ENCODE data around the gene NUP133.
A peak's percentile ranks its signal among the peaks of the same experiment; 100 is the strongest.
"Not testable (repeated sequence)": the region's sequence is repeated elsewhere in the genome, so short reads cannot be mapped to it uniquely, and the experiment has no call there.

The NUP133 gene

DNA sequence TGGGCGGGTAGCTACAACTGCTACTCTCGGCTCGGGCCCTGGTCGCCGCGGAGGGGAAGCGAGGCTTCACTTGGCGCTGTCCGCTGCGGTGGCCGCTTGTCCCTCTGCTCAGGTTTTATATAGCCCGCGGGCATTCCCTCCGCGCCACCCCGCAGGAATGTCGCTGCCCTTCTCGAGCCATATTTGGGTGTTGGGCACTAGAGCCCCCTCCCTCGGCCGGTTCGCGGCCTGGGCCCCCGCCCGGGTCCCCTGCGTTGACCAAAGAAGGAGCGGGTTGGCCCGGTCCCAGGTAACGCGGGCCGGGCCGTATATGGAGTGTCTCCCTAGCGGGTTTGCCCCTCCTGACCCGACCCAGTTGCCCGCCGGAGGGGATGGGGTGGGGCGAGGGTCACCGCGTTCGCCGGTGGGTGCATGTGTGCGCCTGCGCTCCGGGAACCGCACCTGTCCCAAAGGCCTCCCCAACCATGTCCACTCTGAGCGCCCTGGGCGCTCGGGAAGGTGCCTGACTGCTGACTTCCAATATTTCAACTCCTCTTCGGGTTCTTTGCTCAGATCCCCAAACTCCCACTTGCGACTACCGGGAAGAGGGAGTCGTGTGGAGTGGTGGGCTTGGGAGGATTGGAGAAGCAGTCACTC, 74.0 kb downstream of the NUP133 start, which contains the start of gene ACTA1:
TSS of gene ACTA1 (minus strand) at position 90 of the 636 bp plus-strand sequence. CDS start 979 bp downstream, outside the sequence.
- H3K27me3 Mint-ChIP-seq = peaks cover 46 to 58% of the 10 kb centered on the region in 2 donors
- peak within 1 kb of the TSS in 1 of 2 donors; percentile 81 for H3K4me3 Mint-ChIP-seq
- no peak within 1 kb of the TSS for H3K27ac Mint-ChIP-seq
- no peak for ATAC-seq (replicated peaks)
- peaks cover 11% of the 10 kb centered on the region for H3K36me3 Mint-ChIP-seq (ENCODE audit: insufficient read depth)
- H3K4me1 Mint-ChIP-seq (ENCODE audit: low read depth in 2 of 2) = peaks cover 9 to 15% of the 10 kb centered on the region in 2 donors
- DNase-seq = no peak
- H3K9me3 Mint-ChIP-seq = no peaks in the 10 kb centered on the region

DNA sequence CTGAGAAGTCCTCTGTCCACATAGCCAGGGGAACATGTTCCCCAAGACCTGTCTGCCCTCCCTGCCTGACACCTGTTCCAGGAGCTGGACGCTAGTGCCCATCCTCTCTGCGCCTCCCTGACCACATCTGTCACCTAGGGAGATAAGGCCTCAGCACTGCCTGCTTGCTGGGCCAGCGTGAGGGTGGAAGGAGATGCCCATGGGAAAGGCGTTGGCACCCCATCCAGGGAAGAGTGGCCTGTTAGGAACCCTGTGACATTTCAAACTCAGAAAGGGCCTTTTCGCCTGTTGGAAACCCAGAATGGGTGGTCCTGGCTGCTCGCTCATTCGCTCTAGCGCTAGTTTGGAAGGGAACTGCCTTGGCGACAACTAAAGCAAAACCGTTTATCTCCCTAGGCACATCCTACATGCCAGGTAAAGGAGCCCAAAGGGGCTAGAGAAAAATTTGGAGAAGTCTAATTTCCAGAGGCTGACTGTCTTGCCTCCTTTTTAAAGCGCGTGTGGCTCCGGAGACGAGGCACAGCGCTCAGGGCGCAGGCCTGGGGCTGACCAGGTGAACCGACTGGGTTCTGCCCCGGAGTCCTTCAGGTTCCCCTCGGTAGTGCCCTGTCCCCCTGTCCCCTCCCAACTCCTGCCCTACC, 74.7 kb downstream of the NUP133 start:
- H3K27me3 Mint-ChIP-seq = peaks cover 48 to 62% of the 10 kb centered on the region in 2 donors
- H3K27ac Mint-ChIP-seq = no peak overlapping the region
- ATAC-seq (replicated peaks) (no peak), DNase-seq (no peak)
- H3K4me1 Mint-ChIP-seq (ENCODE audit: low read depth in 2 of 2) = peaks cover 9 to 15% of the 10 kb centered on the region in 2 donors
- H3K36me3 Mint-ChIP-seq (ENCODE audit: insufficient read depth) = peaks cover 10% of the 10 kb centered on the region
- H3K4me3 Mint-ChIP-seq = peak overlapping the region in 1 of 2 donors; percentile 81
- no peaks in the 10 kb centered on the region for H3K9me3 Mint-ChIP-seq

DNA sequence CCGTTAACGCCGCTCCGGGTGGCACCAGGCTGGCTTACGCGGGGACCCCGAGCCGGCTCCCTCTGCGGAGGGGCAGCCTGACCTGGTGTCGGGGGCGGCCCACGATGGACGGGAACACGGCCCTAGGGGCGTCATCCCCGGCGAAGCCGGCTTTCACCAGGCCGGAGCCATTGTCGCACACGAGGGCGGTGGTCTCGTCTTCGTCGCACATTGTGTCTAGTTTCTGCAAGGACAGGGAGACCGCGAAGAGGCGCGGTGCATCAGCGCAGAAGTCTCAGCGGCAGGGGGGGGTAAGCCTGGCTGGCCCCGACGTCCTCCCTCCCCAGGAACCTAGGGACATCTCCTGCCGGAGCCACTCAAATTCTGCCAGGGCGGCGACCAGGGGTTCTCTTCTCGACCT, 75.2 kb downstream of the NUP133 start:
- Mint-ChIP-seq H3K4me3 (peak overlapping the region in 1 of 2 donors; percentile 81), H3K27me3 (peaks cover 54 to 68% of the 10 kb centered on the region in 2 donors)
- ATAC-seq (replicated peaks) = no peak

DNA sequence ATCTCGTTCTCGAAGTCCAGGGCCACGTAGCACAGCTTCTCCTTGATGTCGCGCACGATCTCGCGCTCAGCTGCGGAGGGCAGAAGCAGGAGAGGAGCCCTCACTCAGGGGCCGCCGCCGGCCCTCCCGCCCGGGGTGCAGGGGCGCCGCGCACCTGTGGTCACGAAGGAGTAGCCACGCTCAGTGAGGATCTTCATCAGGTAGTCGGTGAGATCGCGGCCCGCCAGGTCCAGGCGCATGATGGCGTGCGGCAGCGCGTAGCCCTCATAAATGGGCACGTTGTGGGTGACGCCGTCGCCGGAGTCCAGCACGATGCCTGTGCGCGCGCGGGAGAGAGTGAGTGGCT, 76.1 kb downstream of the NUP133 start:
- H3K4me1 Mint-ChIP-seq (ENCODE audit: low read depth in 2 of 2) = peaks cover 9 to 15% of the 10 kb centered on the region in 2 donors
- peak overlapping the region; percentile 73 to 81 for H3K4me3 Mint-ChIP-seq
- ATAC-seq (replicated peaks) (no peak), DNase-seq (no peak)
- peaks cover 57 to 76% of the 10 kb centered on the region in 2 donors for H3K27me3 Mint-ChIP-seq
- peaks cover 8% of the 10 kb centered on the region for H3K36me3 Mint-ChIP-seq (ENCODE audit: insufficient read depth)
- H3K27ac Mint-ChIP-seq = no peak overlapping the region
- no peaks in the 10 kb centered on the region for H3K9me3 Mint-ChIP-seq

More for the DNA sequence above, 75.2 kb downstream of the NUP133 start:
- no peak for DNase-seq
- Mint-ChIP-seq H3K36me3 (ENCODE audit: insufficient read depth) (peaks cover 8% of the 10 kb centered on the region), H3K9me3 (no peaks in the 10 kb centered on the region), H3K27ac (no peak overlapping the region), H3K4me1 (ENCODE audit: low read depth in 2 of 2) (peaks cover 9 to 15% of the 10 kb centered on the region in 2 donors)

DNA sequence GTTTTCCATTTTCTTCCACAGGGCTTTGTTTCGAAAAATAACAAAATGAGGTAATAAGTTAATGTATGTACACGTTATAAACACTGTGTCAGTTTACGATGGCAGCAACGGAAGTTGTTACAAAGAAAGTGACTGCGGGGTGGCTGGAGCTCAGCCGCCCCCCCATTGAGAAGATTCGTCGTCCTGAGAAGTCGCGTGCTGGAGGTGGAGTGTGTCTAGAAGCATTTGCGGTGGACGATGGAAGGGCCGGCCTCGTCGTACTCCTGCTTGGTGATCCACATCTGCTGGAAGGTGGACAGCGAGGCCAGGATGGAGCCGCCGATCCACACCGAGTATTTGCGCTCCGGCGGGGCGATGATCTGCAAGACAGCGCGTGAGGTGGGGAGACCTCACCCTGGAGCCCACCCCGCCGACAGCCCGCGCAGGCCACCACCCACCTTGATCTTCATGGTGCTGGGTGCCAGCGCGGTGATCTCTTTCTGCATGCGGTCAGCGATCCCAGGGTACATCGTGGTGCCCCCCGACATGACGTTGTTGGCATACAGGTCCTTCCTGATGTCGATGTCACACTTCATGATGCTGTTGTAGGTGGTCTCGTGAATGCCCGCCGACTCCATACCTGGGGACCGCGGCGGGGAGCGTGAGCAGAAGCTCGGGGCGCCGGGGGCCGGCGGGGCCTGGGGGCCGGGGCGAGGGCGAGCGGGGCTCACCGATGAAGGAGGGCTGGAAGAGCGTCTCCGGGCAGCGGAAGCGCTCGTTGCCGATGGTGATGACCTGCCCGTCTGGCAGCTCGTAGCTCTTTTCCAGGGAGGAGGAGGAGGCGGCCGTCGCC, 76.6 kb downstream of the NUP133 start:
- ATAC-seq (replicated peaks) = peak; percentile 40
- Mint-ChIP-seq H3K4me3 (peak overlapping the region; percentile 73 to 81), H3K27me3 (peaks cover 62 to 82% of the 10 kb centered on the region in 2 donors), H3K9me3 (no peaks in the 10 kb centered on the region), H3K36me3 (ENCODE audit: insufficient read depth) (peaks cover 8% of the 10 kb centered on the region), H3K27ac (no peak overlapping the region), H3K4me1 (ENCODE audit: low read depth in 2 of 2) (peaks cover 9 to 15% of the 10 kb centered on the region in 2 donors)
- DNase-seq = no peak

DNA sequence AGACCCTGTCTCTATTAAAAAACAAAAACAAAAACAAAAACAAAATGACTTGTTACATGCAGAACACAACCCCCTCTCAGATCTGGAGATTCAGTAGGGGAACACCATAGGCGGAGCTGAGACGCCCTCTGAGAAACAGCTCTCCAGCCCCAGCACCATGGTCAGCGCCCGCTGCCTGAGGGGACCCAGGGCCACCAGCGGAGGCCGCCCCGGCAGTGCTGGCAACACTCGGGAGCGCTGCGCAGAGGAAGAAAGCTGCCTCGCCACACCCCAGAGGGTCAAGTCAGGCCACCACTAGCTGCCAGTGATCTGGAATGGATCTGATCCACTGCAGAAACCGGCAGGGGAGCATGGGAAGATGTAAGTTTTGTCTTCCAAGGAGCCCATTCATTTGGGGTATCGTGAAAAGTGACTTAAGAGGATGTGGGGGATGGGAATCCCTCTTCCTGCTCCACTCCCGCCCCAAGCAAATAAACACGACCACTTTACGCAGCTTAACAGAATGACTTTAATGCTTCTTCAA, 77.3 kb downstream of the NUP133 start:
- ATAC-seq (replicated peaks) (peak; percentile 63), DNase-seq (peak in 2 of 3 experiments; percentile 14)
- Mint-ChIP-seq H3K4me3 (peak overlapping the region; percentile 73 to 81), H3K4me1 (ENCODE audit: low read depth in 2 of 2) (peaks cover 9 to 15% of the 10 kb centered on the region in 2 donors), H3K36me3 (ENCODE audit: insufficient read depth) (peaks cover 8% of the 10 kb centered on the region), H3K9me3 (no peaks in the 10 kb centered on the region), H3K27me3 (peaks cover 69 to 88% of the 10 kb centered on the region in 2 donors), H3K27ac (no peak overlapping the region)

DNA sequence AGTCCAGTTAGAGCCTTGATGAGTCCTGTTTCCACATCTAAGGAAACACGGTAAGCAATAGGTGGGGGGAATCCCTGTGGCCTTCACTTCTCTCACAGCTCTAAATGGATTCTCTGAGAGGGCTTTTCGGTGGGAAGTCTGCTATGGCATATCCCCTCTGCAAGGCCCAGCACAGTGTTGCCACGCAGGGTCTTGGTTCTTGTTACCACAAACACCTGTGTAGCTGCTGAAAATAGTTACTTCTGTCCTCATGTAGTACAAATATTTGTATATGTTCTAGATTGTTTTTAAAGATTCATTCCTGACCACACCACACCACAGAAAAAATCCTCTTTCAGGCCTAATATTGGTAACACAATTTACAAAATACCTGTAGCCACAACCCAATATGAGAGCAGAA, 79.9 kb downstream of the NUP133 start:
- peaks cover 9 to 14% of the 10 kb centered on the region in 2 donors for H3K4me1 Mint-ChIP-seq (ENCODE audit: low read depth in 2 of 2)
- H3K9me3 Mint-ChIP-seq = no peaks in the 10 kb centered on the region
- ATAC-seq (replicated peaks) (no peak), DNase-seq (no peak)
- H3K27me3 Mint-ChIP-seq = peaks cover 68 to 83% of the 10 kb centered on the region in 2 donors
- peaks cover 6% of the 10 kb centered on the region for H3K36me3 Mint-ChIP-seq (ENCODE audit: insufficient read depth)
- H3K27ac Mint-ChIP-seq = no peak overlapping the region
- H3K4me3 Mint-ChIP-seq = no peak overlapping the region

DNA sequence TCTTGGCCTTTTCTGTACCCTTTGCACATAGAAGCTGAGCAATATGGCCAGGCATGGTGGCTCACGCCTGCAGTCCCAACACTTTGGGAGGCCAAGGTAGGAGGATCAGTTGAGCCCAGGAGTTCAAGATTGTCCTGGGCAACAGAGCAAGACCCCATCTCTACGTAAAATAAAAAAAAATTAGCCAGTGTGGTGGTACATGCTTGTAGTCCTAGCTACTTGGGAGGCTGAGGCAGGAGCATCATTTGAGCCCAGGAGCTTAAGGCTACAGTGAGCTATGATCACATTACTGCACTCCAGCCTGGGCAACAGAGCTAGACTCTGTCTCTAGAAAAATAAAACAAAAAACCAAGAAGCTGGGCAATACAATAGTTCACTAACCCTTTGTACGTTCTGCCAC, 80.6 kb downstream of the NUP133 start:
- H3K36me3 Mint-ChIP-seq (ENCODE audit: insufficient read depth) = peaks cover 4% of the 10 kb centered on the region
- H3K4me3 Mint-ChIP-seq = no peak overlapping the region
- DNase-seq (no peak), ATAC-seq (replicated peaks) (no peak)
- H3K27me3 Mint-ChIP-seq = peaks cover 66 to 83% of the 10 kb centered on the region in 2 donors
- no peaks in the 10 kb centered on the region for H3K9me3 Mint-ChIP-seq
- H3K4me1 Mint-ChIP-seq (ENCODE audit: low read depth in 2 of 2) = peaks cover 9 to 12% of the 10 kb centered on the region in 2 donors
- no peak overlapping the region for H3K27ac Mint-ChIP-seq

DNA sequence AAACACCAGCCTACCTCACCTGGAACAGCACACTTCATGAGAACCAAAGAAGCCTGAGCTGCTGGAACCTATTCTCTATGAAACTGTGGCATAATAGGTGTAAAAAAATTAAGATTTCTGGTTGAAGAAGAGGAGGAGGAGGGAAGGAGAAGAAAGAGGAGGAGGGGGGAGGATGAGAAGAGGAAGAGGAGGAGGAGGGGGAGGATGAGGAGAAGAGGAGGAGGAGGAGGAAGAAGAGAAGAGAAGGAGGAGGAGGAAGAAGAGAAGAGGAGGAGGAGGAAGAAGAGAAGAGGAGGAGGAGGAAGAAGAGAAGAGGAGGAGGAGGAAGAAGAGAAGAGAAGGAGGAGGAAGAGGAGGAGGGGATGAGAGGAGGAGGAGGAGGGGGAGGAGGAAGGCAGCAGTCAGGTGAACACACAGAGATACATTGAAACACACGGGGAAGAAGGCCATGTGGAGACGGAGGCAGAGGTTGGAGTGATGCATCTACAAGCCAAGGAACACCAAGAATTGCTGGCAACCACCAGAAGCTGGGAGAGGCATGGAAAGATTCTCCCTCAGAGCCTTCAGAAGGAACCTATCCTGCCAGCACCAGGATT, 82.5 kb downstream of the NUP133 start:
- Mint-ChIP-seq H3K36me3 (ENCODE audit: insufficient read depth) (peaks cover 2% of the 10 kb centered on the region), H3K4me1 (ENCODE audit: low read depth in 2 of 2) (peaks cover 0 to 1% of the 10 kb centered on the region in 2 donors), H3K9me3 (no peaks in the 10 kb centered on the region), H3K27me3 (peaks cover 64 to 75% of the 10 kb centered on the region in 2 donors), H3K27ac (no peak overlapping the region), H3K4me3 (no peak overlapping the region)
- no peak for DNase-seq
- no peak for ATAC-seq (replicated peaks)

DNA sequence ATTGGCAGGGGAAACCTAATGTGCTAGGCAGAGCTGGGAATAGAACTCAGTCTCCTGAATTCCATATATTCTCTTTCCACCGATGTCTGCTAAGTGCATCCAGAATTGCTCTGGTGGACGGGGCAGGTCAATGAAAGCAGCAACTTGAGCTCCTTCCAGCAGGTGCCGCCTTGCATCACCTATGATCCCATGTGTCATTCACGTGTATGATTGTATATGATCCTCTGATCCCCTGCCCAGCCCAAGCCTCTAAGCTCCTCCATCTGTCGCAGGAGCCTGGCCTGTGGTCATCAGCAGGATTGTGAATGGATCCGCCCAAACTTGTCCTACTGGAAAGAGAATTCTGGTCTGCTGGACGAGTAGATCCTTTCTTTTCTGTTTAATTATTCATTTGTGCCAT, 87.4 kb downstream of the NUP133 start:
- ATAC-seq (replicated peaks) = no peak
- Mint-ChIP-seq H3K4me1 (ENCODE audit: low read depth in 2 of 2) (no peaks in the 10 kb centered on the region), H3K27ac (no peak overlapping the region), H3K27me3 (peaks cover 52 to 54% of the 10 kb centered on the region in 2 donors), H3K4me3 (no peak overlapping the region), H3K36me3 (ENCODE audit: insufficient read depth) (no peaks in the 10 kb centered on the region), H3K9me3 (no peaks in the 10 kb centered on the region)
- DNase-seq = no peak

DNA sequence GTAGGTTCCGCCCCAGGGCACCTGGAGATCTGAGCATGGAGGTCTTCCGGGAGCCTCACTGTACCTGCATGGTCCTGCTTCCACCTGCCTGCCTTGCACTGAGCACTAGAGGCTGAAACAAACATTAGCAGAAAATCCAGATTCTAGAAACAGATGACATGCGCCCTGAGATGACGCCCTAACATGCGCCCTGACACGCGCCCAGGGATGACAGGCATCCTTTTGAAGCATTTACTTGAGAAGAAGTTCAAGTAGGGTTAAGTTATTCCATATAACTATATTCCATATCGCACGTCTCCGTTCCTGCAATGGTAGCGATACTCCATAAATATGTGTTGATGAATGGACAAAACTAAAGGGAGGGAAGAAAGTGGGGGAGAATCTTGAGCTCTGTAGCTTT, 87.9 kb downstream of the NUP133 start:
- Mint-ChIP-seq H3K9me3 (no peaks in the 10 kb centered on the region), H3K4me3 (no peak overlapping the region), H3K27me3 (peaks cover 47 to 48% of the 10 kb centered on the region in 2 donors), H3K36me3 (ENCODE audit: insufficient read depth) (no peaks in the 10 kb centered on the region), H3K27ac (no peak overlapping the region), H3K4me1 (ENCODE audit: low read depth in 2 of 2) (no peaks in the 10 kb centered on the region)
- ATAC-seq (replicated peaks) = no peak
- DNase-seq = no peak

DNA sequence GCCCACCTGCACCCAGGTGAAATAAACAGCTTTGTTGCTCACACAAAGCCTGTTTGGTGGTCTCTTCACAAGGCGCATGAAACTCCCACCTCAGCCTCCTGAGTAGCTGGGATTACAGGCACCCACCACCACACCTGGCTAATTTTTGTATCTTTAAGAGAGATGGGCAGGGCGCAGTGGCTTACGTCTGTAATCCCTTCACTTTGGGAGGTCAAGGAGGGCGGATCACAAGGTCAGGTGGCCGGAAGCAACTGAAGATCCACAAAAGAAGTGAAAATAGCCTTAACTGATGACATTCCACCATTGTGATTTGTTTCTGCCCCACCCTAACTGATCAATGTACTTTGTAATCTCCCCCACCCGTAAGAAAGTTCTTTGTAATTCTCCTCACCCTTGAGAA, 89.6 kb downstream of the NUP133 start:
- not testable (repeated sequence) for H3K27ac Mint-ChIP-seq; DNase-seq; H3K9me3 Mint-ChIP-seq; H3K36me3 Mint-ChIP-seq (ENCODE audit: insufficient read depth); H3K4me3 Mint-ChIP-seq; ATAC-seq (replicated peaks); H3K4me1 Mint-ChIP-seq (ENCODE audit: low read depth in 2 of 2)
- H3K27me3 Mint-ChIP-seq = peaks cover 34 to 37% of the 10 kb centered on the region in 2 donors

DNA sequence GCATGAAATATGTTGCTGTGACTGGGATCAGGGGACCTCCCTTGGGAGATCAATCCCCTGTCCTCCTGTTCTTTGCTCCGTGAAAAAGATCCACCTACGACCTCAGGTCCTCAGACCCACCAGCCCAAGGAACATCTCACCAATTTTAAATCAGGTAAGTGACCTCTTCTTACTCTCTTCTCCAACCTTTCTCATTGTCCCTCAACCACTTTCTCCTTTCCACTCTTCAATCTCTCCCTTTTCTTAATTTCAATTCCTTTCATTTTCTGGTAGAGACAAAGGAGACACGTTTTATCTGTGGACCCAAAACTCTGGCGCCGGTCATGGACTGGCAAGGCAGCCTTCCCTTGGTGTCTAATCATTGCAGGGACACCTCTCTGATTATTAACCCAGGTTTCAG, 95.3 kb downstream of the NUP133 start:
- not testable (repeated sequence) for H3K9me3 Mint-ChIP-seq; H3K36me3 Mint-ChIP-seq (ENCODE audit: insufficient read depth); H3K4me1 Mint-ChIP-seq (ENCODE audit: low read depth in 2 of 2); H3K4me3 Mint-ChIP-seq; H3K27ac Mint-ChIP-seq; ATAC-seq (replicated peaks); DNase-seq
- H3K27me3 Mint-ChIP-seq = peaks cover 29 to 33% of the 10 kb centered on the region in 2 donors

All from effector memory CD8-positive, alpha-beta T cell (primary cell).